T-helper 17 cell (primary cell): Measurements from ENCODE around the gene POU2F3. TPM values are rescaled to one million over a fixed set of nuclear protein-coding genes. Genes with fewer than 3 reads are reported as not detected.
"Not testable (repeated sequence)": the region's sequence is repeated elsewhere in the genome, so short reads cannot be mapped to it uniquely, and the experiment has no call there.

ENCODE experiments used
- ATAC-seq: fragments of 150-1000 bp; cut with Tn5 transposase; 2 replicates; pipeline ENCODE4 v1.10.0; 2021; ENCODE audit warnings: mild to moderate bottlenecking, moderate library complexity
- DNase-seq, 3 donors: peaks; one replicate each; pipeline versions ENCODE4 v3.0.0 to v3.0.0-alpha.2; 2020 to 2021
- H3K9me3 ChIP-seq: one replicate; pipeline ENCODE4 v1.7.0; 2013; ENCODE audit warnings: low read length, mild to moderate bottlenecking; ENCODE audit not compliant: control insufficient read depth, poor library complexity, severe bottlenecking
- H3K27ac Mint-ChIP-seq: one replicate; pipeline ENCODE4 v1.8.0; 2022; ENCODE audit warnings: mild to moderate bottlenecking, moderate library complexity, mixed read lengths
- H3K27me3 Mint-ChIP-seq: one replicate; pipeline ENCODE4 v1.8.0; 2022; ENCODE audit warnings: mixed read lengths
- H3K36me3 Mint-ChIP-seq: one replicate; pipeline ENCODE4 v1.8.0; 2022; ENCODE audit warnings: low read depth, mixed read lengths
- H3K4me1 Mint-ChIP-seq: one replicate; pipeline ENCODE4 v1.8.0; 2022; ENCODE audit warnings: mild to moderate bottlenecking, mixed read lengths
- H3K4me3 Mint-ChIP-seq: one replicate; pipeline ENCODE4 v1.8.0; 2022; ENCODE audit warnings: mild to moderate bottlenecking, moderate library complexity, mixed read lengths
- total RNA-seq, 4 donors: library from RNA in 2 of 4; stranded (reverse) in 2 of 4; gene quantifications; one replicate each; pipeline ENCODE4 v1.2.3 and lab custom pipeline; 2022 to 2026

Gene POU2F3
- total RNA-seq, 2 donors from 2014 or later, result not detected

DNA sequence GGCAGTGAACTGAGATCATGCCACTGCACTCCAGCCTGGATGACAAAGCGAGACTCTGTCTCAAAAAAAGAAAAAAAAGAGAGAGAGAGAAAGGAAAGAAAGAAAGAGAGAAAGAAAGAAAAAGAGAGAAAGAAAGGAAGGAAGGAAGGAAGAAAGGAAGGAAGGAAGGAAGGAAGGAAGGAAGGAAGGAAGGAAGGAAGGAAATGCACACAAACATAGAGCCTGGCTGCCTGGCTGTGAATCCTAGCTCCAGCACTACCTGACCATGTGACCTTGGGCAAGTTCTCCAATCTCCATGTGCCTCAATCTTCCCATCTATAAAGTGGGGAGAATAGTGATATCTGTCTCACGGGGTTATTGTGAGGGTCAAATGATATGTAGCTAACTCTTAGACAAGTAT, 34.0 kb downstream of the POU2F3 start:
- H3K4me3 Mint-ChIP-seq, ATAC-seq, H3K4me1 Mint-ChIP-seq, H3K27ac Mint-ChIP-seq, DNase-seq, H3K9me3 ChIP-seq, H3K36me3 Mint-ChIP-seq: not testable (repeated sequence)
- peaks cover 37% of the 10 kb centered on the region for H3K27me3 Mint-ChIP-seq

DNA sequence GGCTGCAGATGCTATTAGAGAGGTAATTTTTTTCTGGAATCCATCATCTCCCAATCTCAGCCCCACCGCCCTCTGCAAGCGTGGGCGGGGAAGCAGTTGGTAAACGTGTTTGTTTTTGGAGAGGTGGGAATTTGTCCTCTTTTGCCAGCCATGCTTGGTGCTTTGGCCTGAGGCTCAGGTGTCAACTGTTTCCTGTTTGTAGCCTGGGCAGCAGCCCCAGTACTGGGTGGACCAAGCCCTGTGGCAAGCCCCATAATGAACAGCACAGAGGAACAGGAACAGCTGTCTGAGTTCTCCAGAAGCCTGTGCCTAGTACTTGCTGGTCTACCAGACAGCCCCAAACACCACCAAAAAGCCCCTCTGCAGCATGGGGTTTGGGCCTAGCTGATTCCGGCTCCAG, 39.6 kb downstream of the POU2F3 start:
- ATAC-seq (no peak), DNase-seq (no peak)
- Mint-ChIP-seq H3K36me3 (peaks cover 2% of the 10 kb centered on the region), H3K4me1 (peaks cover 5% of the 10 kb centered on the region), H3K27ac (no peak overlapping the region), H3K4me3 (no peak overlapping the region), H3K27me3 (peaks cover 31% of the 10 kb centered on the region)
- no peaks in the 10 kb centered on the region for H3K9me3 ChIP-seq

DNA sequence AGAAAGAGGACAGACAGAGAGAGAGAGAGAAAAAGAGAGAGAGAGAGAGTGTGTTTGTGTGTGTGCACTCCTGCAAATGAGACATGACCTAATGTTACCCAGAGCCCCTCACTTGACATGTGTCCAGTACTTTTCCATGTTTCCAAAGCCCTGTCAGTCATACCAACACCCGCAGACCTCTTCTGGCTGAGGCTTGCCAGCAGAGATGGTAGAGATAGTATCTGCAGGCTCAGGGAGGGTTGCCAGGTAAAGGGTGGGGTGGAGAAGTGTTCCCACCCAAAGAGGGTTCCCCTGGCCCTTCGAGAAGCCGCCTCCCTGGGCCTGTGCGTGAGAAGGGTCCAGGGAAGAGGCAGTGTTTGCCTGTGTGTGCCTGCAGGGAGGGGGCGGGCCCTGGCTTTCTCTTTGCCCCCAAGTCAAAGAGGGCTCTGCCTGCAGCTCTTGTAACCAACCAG, 40.7 kb downstream of the POU2F3 start:
- H3K27ac Mint-ChIP-seq, result no peak overlapping the region
- H3K4me1 Mint-ChIP-seq, result peaks cover 5% of the 10 kb centered on the region
- H3K36me3 Mint-ChIP-seq, result peaks cover 2% of the 10 kb centered on the region
- ATAC-seq (no peak), DNase-seq (no peak)
- no peak overlapping the region for H3K4me3 Mint-ChIP-seq
- no peaks in the 10 kb centered on the region for H3K9me3 ChIP-seq
- H3K27me3 Mint-ChIP-seq, result peaks cover 30% of the 10 kb centered on the region

DNA sequence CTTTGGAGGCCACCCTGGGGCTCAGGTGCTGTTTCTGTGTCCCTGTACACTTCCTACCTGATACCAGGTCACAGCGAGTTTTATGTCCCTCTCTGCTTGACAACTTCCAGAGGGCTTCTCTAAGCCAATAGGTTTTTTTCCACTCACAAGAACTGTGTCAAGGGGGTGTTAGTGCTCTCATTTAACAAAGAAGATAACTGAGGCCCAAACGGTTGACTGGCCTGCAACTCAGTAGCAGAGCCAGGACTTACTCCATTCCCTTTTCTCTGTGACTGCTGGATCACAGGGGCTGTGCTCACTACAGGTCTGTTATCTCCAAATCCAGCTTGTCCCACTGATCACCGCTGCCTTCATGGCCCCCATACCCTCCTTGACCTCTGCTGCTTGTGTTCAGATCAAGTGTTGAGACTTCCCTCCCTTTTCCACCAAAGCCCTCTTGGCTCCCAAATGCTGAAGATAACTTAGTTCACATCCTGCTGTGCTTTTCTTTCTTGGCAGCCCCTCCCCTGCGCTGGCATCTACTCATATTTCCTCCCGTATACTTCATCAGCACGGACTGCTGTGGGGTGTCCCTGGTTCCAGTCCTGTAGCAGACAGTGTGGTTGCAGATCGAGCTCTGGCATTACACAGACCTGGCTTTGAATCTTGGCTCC, 41.3 kb downstream of the POU2F3 start:
- no peaks in the 10 kb centered on the region for H3K9me3 ChIP-seq
- H3K27me3 Mint-ChIP-seq, result peaks cover 29% of the 10 kb centered on the region
- H3K4me3 Mint-ChIP-seq, result no peak overlapping the region
- no peak for ATAC-seq
- H3K27ac Mint-ChIP-seq, result no peak overlapping the region
- H3K36me3 Mint-ChIP-seq, result peaks cover 2% of the 10 kb centered on the region
- peaks cover 5% of the 10 kb centered on the region for H3K4me1 Mint-ChIP-seq
- DNase-seq, result no peak

DNA sequence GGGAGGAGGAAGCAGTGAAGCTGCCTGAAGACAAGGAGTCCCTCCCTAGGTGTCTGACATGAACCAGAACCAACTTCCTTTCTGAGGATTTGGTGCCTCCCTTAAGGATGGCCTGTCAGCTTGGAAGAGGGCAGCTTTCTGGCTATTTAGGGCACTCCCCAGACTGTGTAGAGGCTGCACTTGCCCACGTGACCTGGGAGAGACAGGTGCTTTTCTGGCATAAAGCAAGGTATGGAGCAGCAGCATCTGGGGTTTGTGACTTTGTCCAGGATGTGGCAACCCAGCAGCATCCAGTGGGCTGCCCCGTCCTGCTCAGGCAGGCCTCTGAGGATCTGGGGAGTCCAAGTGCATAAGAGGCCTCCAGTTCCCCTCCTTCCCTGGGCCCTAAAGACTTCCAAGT, 43.2 kb downstream of the POU2F3 start:
- Mint-ChIP-seq H3K4me3 (no peak overlapping the region), H3K36me3 (peaks cover 5% of the 10 kb centered on the region), H3K27ac (no peak overlapping the region), H3K4me1 (peaks cover 5% of the 10 kb centered on the region), H3K27me3 (peaks cover 40% of the 10 kb centered on the region)
- H3K9me3 ChIP-seq, result no peaks in the 10 kb centered on the region
- no peak for ATAC-seq
- no peak for DNase-seq

DNA sequence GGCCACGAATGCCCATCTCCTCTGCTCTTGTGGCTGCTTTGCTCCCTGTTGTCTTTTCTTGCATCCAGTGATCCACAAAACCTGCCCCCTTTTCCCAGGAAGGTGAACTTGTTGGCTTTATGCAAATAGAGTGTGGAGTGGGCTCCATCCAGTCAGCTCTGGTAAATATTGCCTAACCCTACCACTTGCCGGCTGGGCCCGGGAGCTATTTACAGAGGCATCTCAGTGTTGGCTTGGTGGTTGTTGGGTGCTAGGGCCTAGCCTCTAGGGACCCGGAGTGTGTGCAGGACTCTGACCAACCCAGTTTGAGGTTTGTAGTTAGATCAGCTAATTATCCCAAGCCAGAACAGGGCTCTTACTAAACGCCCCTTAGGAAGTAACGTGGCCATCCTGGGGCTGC, 44.3 kb downstream of the POU2F3 start:
- ATAC-seq, result no peak
- Mint-ChIP-seq H3K4me1 (peaks cover 5% of the 10 kb centered on the region), H3K27ac (no peak overlapping the region), H3K36me3 (peaks cover 5% of the 10 kb centered on the region), H3K4me3 (no peak overlapping the region), H3K27me3 (peaks cover 38% of the 10 kb centered on the region)
- H3K9me3 ChIP-seq, result no peaks in the 10 kb centered on the region
- DNase-seq, result no peak

DNA sequence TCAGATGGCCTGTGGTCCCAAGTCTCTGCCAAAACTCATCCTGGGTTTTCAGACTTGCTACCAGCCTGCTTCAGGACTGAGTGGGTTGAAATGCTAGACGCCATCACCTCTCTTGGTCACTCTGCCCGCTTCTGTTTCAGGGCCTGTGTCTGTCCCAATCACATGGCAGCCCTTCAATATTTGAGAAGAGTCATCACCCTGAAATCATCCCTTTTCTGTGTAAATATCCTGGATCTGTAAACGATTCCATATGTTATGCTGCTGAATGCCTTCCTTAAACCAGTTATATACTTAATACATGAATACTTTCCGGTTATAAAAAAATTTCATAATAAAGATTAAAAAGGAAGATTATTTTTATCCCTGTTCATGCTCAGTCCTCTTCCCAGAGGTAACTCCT, 45.3 kb downstream of the POU2F3 start:
- peaks cover 42% of the 10 kb centered on the region for H3K27me3 Mint-ChIP-seq
- ATAC-seq (no peak), DNase-seq (no peak)
- H3K36me3 Mint-ChIP-seq, result peaks cover 5% of the 10 kb centered on the region
- no peaks in the 10 kb centered on the region for H3K9me3 ChIP-seq
- H3K4me1 Mint-ChIP-seq, result peaks cover 9% of the 10 kb centered on the region
- H3K4me3 Mint-ChIP-seq, result no peak overlapping the region
- no peak overlapping the region for H3K27ac Mint-ChIP-seq

DNA sequence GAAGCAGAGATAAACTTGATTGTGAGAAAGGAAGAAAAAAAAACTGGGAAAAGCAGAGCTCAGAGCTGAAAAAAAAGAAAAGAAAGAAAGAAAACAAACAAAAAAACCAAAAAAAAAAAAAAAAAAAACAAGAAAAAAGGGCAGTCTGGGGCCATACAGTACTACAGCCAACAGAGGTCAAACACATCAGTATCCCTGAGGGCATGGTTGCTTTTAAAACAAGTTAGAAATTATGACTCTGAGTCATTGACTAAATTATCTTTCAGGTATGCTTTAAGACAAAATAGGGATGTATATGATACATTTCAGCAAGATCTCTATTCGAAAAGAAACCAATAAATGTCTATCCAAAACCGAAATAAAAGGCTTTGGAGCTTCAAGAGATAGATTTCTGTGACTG, 48.1 kb downstream of the POU2F3 start:
- no peak overlapping the region for H3K27ac Mint-ChIP-seq
- H3K4me3 Mint-ChIP-seq, result no peak overlapping the region
- peaks cover 4% of the 10 kb centered on the region for H3K4me1 Mint-ChIP-seq
- peaks cover 49% of the 10 kb centered on the region for H3K27me3 Mint-ChIP-seq
- ATAC-seq (no peak), DNase-seq (no peak)
- peaks cover 2% of the 10 kb centered on the region for H3K36me3 Mint-ChIP-seq
- no peaks in the 10 kb centered on the region for H3K9me3 ChIP-seq

DNA sequence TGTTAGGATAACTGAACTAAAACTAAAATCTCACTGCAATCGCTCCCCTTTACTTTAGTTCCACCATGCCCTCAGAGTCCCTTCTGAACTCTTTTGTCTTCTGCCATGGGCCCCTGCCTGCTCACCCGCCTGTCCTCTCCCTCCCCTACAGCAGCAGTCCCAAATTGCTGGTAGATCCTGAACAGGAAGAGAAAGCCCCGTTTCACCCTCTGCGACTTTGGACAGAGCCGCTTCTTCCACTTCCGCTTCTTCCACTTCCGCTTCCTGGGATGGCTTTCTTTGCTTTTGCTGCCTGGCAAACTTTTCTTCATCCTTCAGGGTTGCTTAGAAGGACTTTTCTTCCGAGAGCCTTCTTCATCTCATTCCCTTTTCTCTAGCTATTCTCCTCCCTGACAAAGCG, 49.5 kb downstream of the POU2F3 start:
- Mint-ChIP-seq H3K4me3 (no peak overlapping the region), H3K27me3 (peaks cover 63% of the 10 kb centered on the region), H3K27ac (no peak overlapping the region), H3K36me3 (peaks cover 2% of the 10 kb centered on the region), H3K4me1 (peaks cover 4% of the 10 kb centered on the region)
- no peaks in the 10 kb centered on the region for H3K9me3 ChIP-seq
- DNase-seq, result no peak
- no peak for ATAC-seq

DNA sequence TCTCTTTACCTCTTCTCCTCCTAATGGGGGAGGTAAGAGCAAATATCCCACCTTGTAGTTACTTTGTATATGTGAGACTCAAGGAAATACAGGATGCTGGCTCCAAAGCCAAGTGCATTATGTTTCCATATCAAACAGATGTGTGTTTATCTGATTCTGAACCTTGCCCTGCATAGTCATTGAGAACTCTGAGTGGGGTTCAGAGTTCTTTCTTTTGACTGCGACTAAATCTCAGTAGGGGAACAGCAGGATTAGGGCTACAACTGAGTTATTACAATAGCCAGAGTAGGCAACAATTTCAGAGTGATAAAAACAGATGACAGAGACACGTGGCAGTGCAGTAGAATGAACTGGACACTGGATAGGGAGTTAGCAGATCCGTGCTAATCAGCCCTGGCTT, 51.0 kb downstream of the POU2F3 start:
- no peak overlapping the region for H3K4me3 Mint-ChIP-seq
- DNase-seq (no peak), ATAC-seq (no peak)
- H3K27ac Mint-ChIP-seq, result no peak overlapping the region
- H3K4me1 Mint-ChIP-seq, result peaks cover 4% of the 10 kb centered on the region
- no peaks in the 10 kb centered on the region for H3K9me3 ChIP-seq
- H3K36me3 Mint-ChIP-seq, result peaks cover 2% of the 10 kb centered on the region
- peaks cover 74% of the 10 kb centered on the region for H3K27me3 Mint-ChIP-seq

DNA sequence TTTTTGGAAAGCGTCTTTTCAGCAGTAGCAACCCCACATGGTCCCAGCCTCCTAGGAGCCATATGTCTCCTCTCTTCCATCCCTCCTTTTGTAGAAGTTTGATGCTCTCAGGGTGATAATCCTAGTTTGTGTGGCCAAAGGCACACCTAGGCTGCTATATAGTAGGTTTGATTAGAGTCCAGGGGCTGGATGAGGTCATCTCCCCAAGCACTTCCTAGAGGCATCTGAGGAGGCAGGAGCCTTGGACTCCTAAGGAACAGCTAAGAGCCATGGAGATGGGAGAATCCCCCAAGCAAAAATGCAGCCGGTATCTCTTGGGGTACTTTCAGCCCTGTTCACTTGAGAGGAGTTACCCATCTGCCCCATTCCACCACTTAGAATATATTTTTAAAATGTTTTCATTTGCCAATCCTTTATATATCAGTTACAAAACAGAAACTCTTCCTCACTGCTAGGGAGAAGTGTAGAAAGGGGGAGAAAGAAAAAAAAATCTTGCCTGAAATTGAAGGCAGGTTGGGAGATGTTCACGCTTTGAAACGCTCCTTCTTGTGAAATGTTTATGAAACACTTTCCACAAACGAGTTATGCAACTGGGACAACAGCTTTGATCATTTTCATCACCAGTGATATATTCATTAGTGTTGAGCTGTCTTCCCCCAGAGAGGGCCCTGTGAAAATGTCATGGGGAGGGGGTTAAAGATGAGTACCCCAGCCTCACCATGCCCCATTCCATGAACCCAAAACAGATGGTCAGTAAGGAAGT, 53.3 kb downstream of the POU2F3 start:
- H3K9me3 ChIP-seq, result no peaks in the 10 kb centered on the region
- Mint-ChIP-seq H3K4me3 (no peak overlapping the region), H3K27ac (no peak overlapping the region), H3K27me3 (peaks cover 76% of the 10 kb centered on the region), H3K4me1 (peaks cover 8% of the 10 kb centered on the region), H3K36me3 (no peaks in the 10 kb centered on the region)
- no peak for ATAC-seq
- no peak for DNase-seq

DNA sequence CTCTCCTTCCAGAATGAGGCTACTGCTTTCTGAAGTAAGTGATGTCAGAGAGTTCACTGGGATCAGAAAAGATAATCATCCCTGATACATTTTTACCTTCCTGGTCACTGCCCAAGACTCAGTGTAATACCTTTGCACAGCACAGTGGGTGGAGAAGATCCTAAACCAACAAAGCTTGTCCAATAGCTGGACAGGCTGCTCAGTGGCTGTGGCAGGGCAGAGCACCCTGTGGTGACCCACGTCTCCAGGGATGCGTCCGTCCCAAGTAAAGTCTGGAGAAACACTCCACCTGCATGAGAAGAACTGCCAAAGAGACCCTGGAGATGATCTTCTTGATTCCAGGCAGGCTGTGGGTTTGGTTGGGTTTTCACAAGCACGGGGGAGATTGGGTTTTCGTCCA, 54.2 kb downstream of the POU2F3 start:
- Mint-ChIP-seq H3K4me3 (no peak overlapping the region), H3K27ac (no peak overlapping the region), H3K36me3 (no peaks in the 10 kb centered on the region), H3K27me3 (peaks cover 80% of the 10 kb centered on the region), H3K4me1 (peaks cover 9% of the 10 kb centered on the region)
- no peaks in the 10 kb centered on the region for H3K9me3 ChIP-seq
- ATAC-seq (no peak), DNase-seq (no peak)

DNA sequence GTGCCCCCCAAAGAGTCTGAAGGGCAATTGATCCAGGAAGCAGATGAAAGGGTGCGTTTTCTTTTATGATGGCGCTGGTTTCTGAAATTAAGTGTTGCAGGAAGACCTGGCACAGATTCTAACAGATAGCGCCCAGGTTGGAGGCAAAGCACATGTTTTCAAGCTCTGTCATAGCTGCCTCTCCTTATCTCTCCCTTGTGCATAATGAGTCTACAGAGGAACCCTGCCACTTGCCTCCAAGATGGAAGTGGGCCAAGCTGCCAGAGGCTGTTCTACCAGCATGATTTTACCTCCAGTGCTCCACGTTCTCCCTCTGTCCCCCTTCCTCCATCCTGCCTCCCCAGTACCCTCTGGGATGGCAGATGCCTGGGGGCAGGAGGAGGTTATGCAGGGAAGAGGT, 55.2 kb downstream of the POU2F3 start:
- H3K9me3 ChIP-seq, result no peaks in the 10 kb centered on the region
- ATAC-seq, result no peak
- Mint-ChIP-seq H3K4me3 (no peak overlapping the region), H3K27me3 (peaks cover 76% of the 10 kb centered on the region), H3K36me3 (no peaks in the 10 kb centered on the region), H3K27ac (no peak overlapping the region), H3K4me1 (peaks cover 4% of the 10 kb centered on the region)
- DNase-seq, result no peak

DNA sequence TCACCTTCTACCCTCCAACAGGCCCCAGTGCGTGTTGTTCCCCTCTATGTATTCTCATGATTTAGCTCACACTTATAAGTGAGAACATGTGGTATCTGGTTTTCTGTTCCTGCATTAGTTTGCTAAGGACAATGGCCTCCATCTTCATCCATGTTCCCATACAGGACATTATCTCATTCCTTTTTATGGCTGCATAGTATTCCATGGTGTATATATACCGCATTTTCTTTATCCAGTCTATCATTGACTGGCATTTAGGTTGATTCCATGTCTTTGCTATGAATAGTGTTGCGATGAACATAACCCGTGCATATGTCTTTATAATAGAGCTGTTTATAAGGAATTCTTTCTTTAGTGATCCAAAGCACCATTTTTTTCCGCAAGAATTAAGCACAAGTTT, 56.6 kb downstream of the POU2F3 start:
- Mint-ChIP-seq H3K27ac (no peak overlapping the region), H3K36me3 (no peaks in the 10 kb centered on the region), H3K27me3 (peaks cover 66% of the 10 kb centered on the region), H3K4me3 (no peak overlapping the region), H3K4me1 (peaks cover 4% of the 10 kb centered on the region)
- no peaks in the 10 kb centered on the region for H3K9me3 ChIP-seq
- no peak for DNase-seq
- no peak for ATAC-seq
